GM21723 (cell line): ENCODE results near the gene UBD.

ENCODE experiments used
- ATAC-seq: cut with Tn5 transposase; IDR thresholded peaks from one replicate; pipeline ENCODE4 v1.9.1; 2021; ENCODE audit warnings: mild to moderate bottlenecking, moderate library complexity; ENCODE audit not compliant: unreplicated experiment

UBD gene

GRCh38 chr6:29524044-29524443 lies 35.5 kb downstream of the UBD start:
- no peak for ATAC-seq

GRCh38 chr6:29522227-29522626 lies 37.3 kb downstream of the UBD start:
- ATAC-seq: no peak

GRCh38 chr6:29521006-29521680 lies 38.4 kb downstream of the UBD start:
- ATAC-seq: no peak

- ATAC-seq: no peak
These were observed 39.3 kb downstream of the UBD start for GRCh38 chr6:29520232-29520631.

GRCh38 chr6:29519291-29520010 lies 40.1 kb downstream of the UBD start:
- no peak for ATAC-seq

GRCh38 chr6:29517728-29518440 lies 41.6 kb downstream of the UBD start:
- no peak for ATAC-seq

- ATAC-seq: no peak
These were observed 42.3 kb downstream of the UBD start for GRCh38 chr6:29517245-29517644.

GRCh38 chr6:29516108-29516507 lies 43.4 kb downstream of the UBD start:
- no peak for ATAC-seq

- no peak for ATAC-seq
These were observed 48.7 kb downstream of the UBD start for GRCh38 chr6:29510746-29511300.

GRCh38 chr6:29510202-29510601 lies 49.3 kb downstream of the UBD start:
- no peak for ATAC-seq

- ATAC-seq: no peak
These were observed 49.8 kb downstream of the UBD start for GRCh38 chr6:29509711-29510110.

- no peak for ATAC-seq
These were observed 50.3 kb downstream of the UBD start for GRCh38 chr6:29509239-29509638.

- ATAC-seq: no peak
These were observed 52.2 kb downstream of the UBD start for GRCh38 chr6:29507319-29507718.

GRCh38 chr6:29506446-29507067 lies 53.0 kb downstream of the UBD start:
- no peak for ATAC-seq

- ATAC-seq: no peak
These were observed 53.7 kb downstream of the UBD start for GRCh38 chr6:29505808-29506207.
